SU-DHL-6 (cell line): ENCODE results near the gene CIB2.

ENCODE experiments used
- EZH2phosphoT487 ChIP-seq: fragments of 200-600 bp; sonication (generic), shearing (Covaris generic); conservative IDR thresholded peaks from 2 replicates; pipeline ENCODE4 v1.6.1; 2018; ENCODE audit warnings: mild to moderate bottlenecking, antibody characterized with exemption, low read length, moderate library complexity, mixed read lengths
- TF ChIP-seq, protein P1 (sequence below): fragments of 200-600 bp; sonication (generic); IDR thresholded peaks from one replicate; pipeline ENCODE4 v1.5.1; 2017; ENCODE audit warnings: antibody characterized with exemption, mild to moderate bottlenecking, low read length, moderate library complexity; ENCODE audit not compliant: insufficient read depth, poor library complexity, severe bottlenecking

DNA sequence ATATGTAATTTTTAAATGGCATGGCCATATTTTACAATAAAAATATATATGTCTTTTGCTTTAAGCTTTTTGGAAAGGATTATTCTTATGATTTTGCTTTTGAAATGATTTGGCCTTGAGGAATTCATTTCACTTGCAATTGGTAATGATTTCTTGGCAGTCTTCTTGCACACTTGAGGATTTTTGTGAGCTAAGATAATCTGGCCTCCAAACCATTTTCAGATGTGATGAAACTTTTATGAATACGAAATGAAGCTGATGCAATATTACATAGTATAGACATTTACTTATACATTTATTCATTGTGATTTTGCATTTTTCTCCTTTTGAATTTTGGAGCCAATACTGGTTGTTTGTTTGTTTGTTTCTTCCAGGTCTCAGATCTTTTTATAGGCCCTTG, 45.3 kb downstream of the CIB2 start:
- TF ChIP-seq, protein P1, sequence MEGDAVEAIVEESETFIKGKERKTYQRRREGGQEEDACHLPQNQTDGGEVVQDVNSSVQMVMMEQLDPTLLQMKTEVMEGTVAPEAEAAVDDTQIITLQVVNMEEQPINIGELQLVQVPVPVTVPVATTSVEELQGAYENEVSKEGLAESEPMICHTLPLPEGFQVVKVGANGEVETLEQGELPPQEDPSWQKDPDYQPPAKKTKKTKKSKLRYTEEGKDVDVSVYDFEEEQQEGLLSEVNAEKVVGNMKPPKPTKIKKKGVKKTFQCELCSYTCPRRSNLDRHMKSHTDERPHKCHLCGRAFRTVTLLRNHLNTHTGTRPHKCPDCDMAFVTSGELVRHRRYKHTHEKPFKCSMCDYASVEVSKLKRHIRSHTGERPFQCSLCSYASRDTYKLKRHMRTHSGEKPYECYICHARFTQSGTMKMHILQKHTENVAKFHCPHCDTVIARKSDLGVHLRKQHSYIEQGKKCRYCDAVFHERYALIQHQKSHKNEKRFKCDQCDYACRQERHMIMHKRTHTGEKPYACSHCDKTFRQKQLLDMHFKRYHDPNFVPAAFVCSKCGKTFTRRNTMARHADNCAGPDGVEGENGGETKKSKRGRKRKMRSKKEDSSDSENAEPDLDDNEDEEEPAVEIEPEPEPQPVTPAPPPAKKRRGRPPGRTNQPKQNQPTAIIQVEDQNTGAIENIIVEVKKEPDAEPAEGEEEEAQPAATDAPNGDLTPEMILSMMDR: no peak
- TF ChIP-seq EZH2phosphoT487: no peak
